HepG2 (cell line): ENCODE data around the gene AMD1. TPM values are rescaled to one million over a fixed set of nuclear protein-coding genes. Genes with fewer than 3 reads are reported as not detected.

ENCODE experiments used
- ASH2L ChIP-seq: fragments of 300-600, 200-600 bp; sonication (generic); IDR thresholded peaks from 2 replicates; pipeline ENCODE4 v1.7.0; 2017; ENCODE audit warnings: low read depth, mild to moderate bottlenecking, moderate library complexity, mixed read lengths, low read length; ENCODE audit not compliant: insufficient read length
- ATF5 ChIP-seq: sonication (generic); formaldehyde crosslinking; IDR thresholded peaks from 2 replicates; pipeline ENCODE4 v1.4.0; 2020; ENCODE audit warnings: mild to moderate bottlenecking, low read depth, missing genetic modification reagents
- DNMT3B ChIP-seq: conservative IDR thresholded peaks from 2 replicates; pipeline ENCODE4 v1.6.1; 2016; ENCODE audit warnings: missing biosample characterization, control low read depth
- FOXO1 ChIP-seq: sonication (generic); formaldehyde crosslinking; IDR thresholded peaks from 2 replicates; pipeline ENCODE4 v1.4.0; 2020; ENCODE audit warnings: missing genetic modification reagents
- FOXP4 ChIP-seq: sonication (generic); formaldehyde crosslinking; IDR thresholded peaks from 2 replicates; pipeline ENCODE4 v1.4.0; 2020; ENCODE audit warnings: missing genetic modification reagents
- HCFC1 ChIP-seq: fragments of 150-350 bp; IDR thresholded peaks from 2 replicates; pipeline ENCODE4 v1.6.1; 2014; ENCODE audit warnings: low read depth, low read length
- ISX ChIP-seq: sonication (generic); formaldehyde crosslinking; conservative IDR thresholded peaks from 2 replicates; pipeline ENCODE4 v1.5.0; 2020; ENCODE audit warnings: missing genetic modification reagents
- MEIS2 ChIP-seq: sonication (generic); formaldehyde crosslinking; IDR thresholded peaks from 2 replicates; pipeline ENCODE4 v1.9.0; 2021; ENCODE audit warnings: mild to moderate bottlenecking, missing genetic modification reagents
- SKIL ChIP-seq: sonication (generic); formaldehyde crosslinking; IDR thresholded peaks from 2 replicates; pipeline ENCODE4 v1.8.0; 2022; ENCODE audit warnings: missing genetic modification reagents, mild to moderate bottlenecking, moderate library complexity, borderline replicate concordance
- SP2 ChIP-seq: sonication (generic); formaldehyde crosslinking; IDR thresholded peaks from 2 replicates; pipeline ENCODE4 v1.5.1; 2020; ENCODE audit warnings: mild to moderate bottlenecking, missing genetic modification reagents
- SRF ChIP-seq: IDR thresholded peaks from 2 replicates; pipeline ENCODE4 v1.6.1; 2011; ENCODE audit warnings: mild to moderate bottlenecking, low read depth, low read length, moderate library complexity
- TEAD2 ChIP-seq: sonication (generic); formaldehyde crosslinking; IDR thresholded peaks from 2 replicates; pipeline ENCODE4 v1.9.0; 2021; ENCODE audit warnings: missing genetic modification reagents
- ZNF143 ChIP-seq: sonication (generic); formaldehyde crosslinking; IDR thresholded peaks from 2 replicates; pipeline ENCODE4 v1.4.0; 2020; ENCODE audit warnings: missing genetic modification reagents
- ZNF253 ChIP-seq: sonication (generic); formaldehyde crosslinking; IDR thresholded peaks from 2 replicates; pipeline ENCODE4 v1.8.0; 2022; ENCODE audit warnings: mild to moderate bottlenecking, missing genetic modification reagents, borderline replicate concordance
- ZNF451 ChIP-seq: sonication (generic); formaldehyde crosslinking; IDR thresholded peaks from 2 replicates; pipeline ENCODE4 v1.5.0; 2020; ENCODE audit warnings: mild to moderate bottlenecking, missing genetic modification reagents
- ZNF513 ChIP-seq: sonication (generic); formaldehyde crosslinking; conservative IDR thresholded peaks from 2 replicates; pipeline ENCODE4 v1.5.0; 2020; ENCODE audit warnings: missing genetic modification reagents
- ZNF761 ChIP-seq: sonication (generic); formaldehyde crosslinking; conservative IDR thresholded peaks from 2 replicates; pipeline ENCODE4 v1.4.0; 2020; ENCODE audit warnings: mild to moderate bottlenecking, missing genetic modification reagents
- polyA plus RNA-seq, 8 experiments: library from polyadenylated mRNA; depleted of rRNA in 3 of 8; stranded (reverse) in 7 of 8; unstranded in 1 of 8; fragments of >200 nt; fragmentation: Illumina TruSeq in 4 of 8; extraction: Trizol in 4 of 8; gene quantifications; 2 replicates each; pipeline versions ENCODE4 v1.2.1 to v1.2.3, GENCODE V29; 2011 to 2016; ENCODE audit warnings: low read depth in 4 of 8, missing spikeins in 1 of 8, mixed read lengths in 1 of 8; ENCODE audit not compliant: insufficient read depth in 1 of 8
- total RNA-seq, 5 experiments: library from RNA; depleted of rRNA; stranded (reverse); fragments of >200 nt; fragmentation: Illumina TruSeq; extraction: Trizol; gene quantifications; 2 replicates each; pipeline ENCODE4 v1.2.3, GENCODE V29; 2016; ENCODE audit warnings: low read depth in 1 of 5
- TF ChIP-seq, protein P1 (sequence below): sonication (generic); formaldehyde crosslinking; IDR thresholded peaks from 2 replicates; pipeline ENCODE4 v1.5.1; 2020; ENCODE audit warnings: mild to moderate bottlenecking, missing genetic modification reagents, moderate library complexity
- TF ChIP-seq, protein P2 (sequence below), 2 experiments: fragments of 450-650 bp in 1 of 2; sonication (generic) in 1 of 2; formaldehyde crosslinking; IDR thresholded peaks; 2 replicates each; pipeline versions ENCODE4 v1.5.0 to v1.8.0; 2020 to 2022; ENCODE audit warnings: mild to moderate bottlenecking in 1 of 2, missing genetic modification reagents in 1 of 2

AMD1 gene
- total and polyA plus RNA-seq, 2 of the 13 experiments (the other 11 are each of a cell fraction or from before 2014, with no cell fraction given): 108 to 123 TPM

DNA sequence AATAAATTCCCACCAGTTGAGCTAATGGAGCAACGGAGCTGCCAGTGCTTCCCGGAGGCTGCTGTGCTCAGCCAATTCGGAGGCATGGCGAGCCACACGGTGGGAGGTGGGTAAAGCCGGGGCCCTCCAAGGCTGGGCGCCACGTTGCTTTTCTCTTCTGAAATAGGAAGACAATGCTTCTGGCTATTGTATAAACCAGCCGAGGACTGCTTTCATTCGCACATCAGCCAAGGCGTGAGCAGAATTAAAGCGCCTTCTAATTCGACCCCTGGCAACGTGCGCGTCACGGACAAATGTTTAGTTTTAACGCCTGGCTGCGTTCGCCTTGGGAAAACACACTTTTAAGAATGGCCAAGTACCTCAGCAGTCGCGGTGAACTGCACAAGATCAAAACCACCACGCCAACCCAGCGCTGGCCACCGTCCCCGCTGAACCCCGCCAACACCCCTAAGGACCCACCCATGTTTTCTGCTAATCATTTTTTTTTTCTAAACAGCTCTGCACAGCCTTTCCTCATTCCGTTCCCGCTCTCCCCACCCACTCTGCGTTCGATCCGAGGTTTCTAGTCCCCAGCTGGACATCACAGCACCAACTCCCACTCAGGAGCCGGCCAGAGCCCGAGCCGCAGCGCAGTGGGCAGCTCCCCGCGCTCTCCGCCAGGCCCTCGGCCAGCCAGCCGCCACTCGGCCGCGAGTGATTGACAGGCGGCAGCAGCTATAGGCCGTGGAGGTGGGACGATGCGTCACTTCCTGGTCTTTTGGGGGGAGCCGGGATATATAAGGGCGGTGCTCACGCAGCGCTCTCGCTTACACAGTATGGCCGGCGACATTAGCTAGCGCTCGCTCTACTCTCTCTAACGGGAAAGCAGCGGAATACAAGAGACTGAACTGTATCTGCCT lies at the start of gene AMD1 (continued):
- TF ChIP-seq SKIL (CRISPR knock-in tag) (no peak), TEAD2 (CRISPR knock-in tag) (no peak), SRF (no peak), ZNF513 (CRISPR knock-in tag) (no peak), FOXP4 (CRISPR knock-in tag) (peak; percentile 22), HCFC1 (peak; percentile 45; the same call in 1 of the 2 replicates), ATF5 (CRISPR knock-in tag) (no peak), ZNF253 (CRISPR knock-in tag) (no peak), ISX (CRISPR knock-in tag) (0 out of 2 replicates have a peak, but pooled peaks have one; percentile 44), ZNF761 (CRISPR knock-in tag) (no peak), FOXO1 (0 out of 2 replicates have a peak, but pooled peaks have one; percentile 6), DNMT3B (CRISPR knock-in tag) (0 out of 2 replicates have a peak, but pooled peaks have one; percentile 66), ZNF451 (CRISPR knock-in tag) (0 out of 2 replicates have a peak, but pooled peaks have one; percentile 34), ASH2L (peak; percentile 44), SP2 (CRISPR knock-in tag) (peak; percentile 95), ZNF143 (CRISPR knock-in tag) (no peak), MEIS2 (CRISPR knock-in tag) (peak; percentile 77; the same call in 1 of the 2 replicates)
- TF ChIP-seq, protein P1, sequence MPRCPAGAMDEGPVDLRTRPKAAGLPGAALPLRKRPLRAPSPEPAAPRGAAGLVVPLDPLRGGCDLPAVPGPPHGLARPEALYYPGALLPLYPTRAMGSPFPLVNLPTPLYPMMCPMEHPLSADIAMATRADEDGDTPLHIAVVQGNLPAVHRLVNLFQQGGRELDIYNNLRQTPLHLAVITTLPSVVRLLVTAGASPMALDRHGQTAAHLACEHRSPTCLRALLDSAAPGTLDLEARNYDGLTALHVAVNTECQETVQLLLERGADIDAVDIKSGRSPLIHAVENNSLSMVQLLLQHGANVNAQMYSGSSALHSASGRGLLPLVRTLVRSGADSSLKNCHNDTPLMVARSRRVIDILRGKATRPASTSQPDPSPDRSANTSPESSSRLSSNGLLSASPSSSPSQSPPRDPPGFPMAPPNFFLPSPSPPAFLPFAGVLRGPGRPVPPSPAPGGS (CRISPR knock-in tag): no peak
- TF ChIP-seq, protein P2, sequence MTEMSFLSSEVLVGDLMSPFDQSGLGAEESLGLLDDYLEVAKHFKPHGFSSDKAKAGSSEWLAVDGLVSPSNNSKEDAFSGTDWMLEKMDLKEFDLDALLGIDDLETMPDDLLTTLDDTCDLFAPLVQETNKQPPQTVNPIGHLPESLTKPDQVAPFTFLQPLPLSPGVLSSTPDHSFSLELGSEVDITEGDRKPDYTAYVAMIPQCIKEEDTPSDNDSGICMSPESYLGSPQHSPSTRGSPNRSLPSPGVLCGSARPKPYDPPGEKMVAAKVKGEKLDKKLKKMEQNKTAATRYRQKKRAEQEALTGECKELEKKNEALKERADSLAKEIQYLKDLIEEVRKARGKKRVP (CRISPR knock-in tag; IDR thresholded peaks at IDR 0.05): 0 out of 4 replicates have a peak, but pooled peaks of 1 of the 2 experiments have one; percentile 14
